SK-N-SH (cell line): Measurements from ENCODE around the gene PNPLA5. TPM values are rescaled to one million over a fixed set of nuclear protein-coding genes. Genes with fewer than 3 reads are reported as not detected.

Experiments
- CTCF ChIA-PET: fragments of 300-600, 350-600 bp; formaldehyde crosslinking; extraction: SDS; loops from one replicate; lab custom pipeline; 2021; lab: Yijun Ruan, JAX
- POLR2A ChIA-PET: fragments of 350-600 bp; sonication (Branson Sonifier 250); formaldehyde crosslinking; extraction: SDS; loops from one replicate; lab custom pipeline; 2020; ENCODE audit warnings: antibody characterized with exemption, inconsistent platforms; lab: Yijun Ruan, JAX
- DNase-seq: peaks from one replicate; pipeline ENCODE4 v3.0.0; 2012
- H2AFZ ChIP-seq: fragments of 200-600 bp; sonication (generic); 2 replicates; pipeline ENCODE4 v1.8.1; 2016; ENCODE audit warnings: antibody characterized with exemption, mild to moderate bottlenecking, low read depth
- H3F3A ChIP-seq: fragments of 200-600 bp; sonication (generic); replicated peaks from 2 replicates; pipeline ENCODE3; 2016; ENCODE audit warnings: antibody characterized with exemption, mild to moderate bottlenecking; ENCODE audit not compliant: insufficient read depth
- H3K27ac ChIP-seq, 2 experiments: fragments of 200-500 bp in 1 of 2; fragments of 200-600 bp in 1 of 2; sonication (Bioruptor generic) in 1 of 2; sonication (generic), shearing (Covaris generic) in 1 of 2; 2 replicates each; pipeline versions ENCODE4 v1.5.1 to v1.6.1; 2014 to 2016; ENCODE audit warnings: low read depth in 2 of 2, inconsistent platforms in 1 of 2, low read length in 1 of 2, mild to moderate bottlenecking in 1 of 2, mixed read lengths in 1 of 2
- H3K27me3 ChIP-seq: fragments of 200-600 bp; sonication (generic), shearing (Covaris generic); 2 replicates; pipeline ENCODE4 v1.6.1; 2016; ENCODE audit warnings: mixed run types; ENCODE audit not compliant: insufficient read depth
- H3K36me3 ChIP-seq, 2 experiments: fragments of 200-500 bp in 1 of 2; fragments of 200-600 bp in 1 of 2; sonication (Bioruptor generic) in 1 of 2; sonication (generic) in 1 of 2; replicated peaks in 1 of 2; 2 replicates each; pipeline versions ENCODE3 to v1.5.1; 2014 to 2016; ENCODE audit warnings: low read length in 1 of 2, mild to moderate bottlenecking in 1 of 2; ENCODE audit not compliant: insufficient read depth in 2 of 2, control insufficient read depth in 1 of 2
- H3K4me1 ChIP-seq, 2 experiments: fragments of 200-500 bp in 1 of 2; fragments of 200-600 bp in 1 of 2; sonication (Bioruptor generic) in 1 of 2; sonication (generic), shearing (Covaris generic) in 1 of 2; 2 replicates each; pipeline versions ENCODE4 v1.5.1 to v1.6.1; 2014 to 2016; ENCODE audit warnings: low read depth in 1 of 2, low read length in 1 of 2, mixed run types in 1 of 2; ENCODE audit not compliant: insufficient read depth in 2 of 2, control insufficient read depth in 1 of 2
- H3K4me2 ChIP-seq: fragments of 200-600 bp; sonication (generic), shearing (Covaris generic); 2 replicates; pipeline ENCODE4 v1.6.1; 2017; ENCODE audit warnings: mixed run types
- H3K4me3 ChIP-seq, 2 experiments: fragments of 200-500 bp in 1 of 2; fragments of 200-600 bp in 1 of 2; sonication (Bioruptor generic) in 1 of 2; sonication (generic), shearing (Covaris generic) in 1 of 2; 2 replicates each; pipeline versions ENCODE4 v1.5.1 to v1.8.1; 2014 to 2016; ENCODE audit warnings: low read depth in 2 of 2, inconsistent platforms in 1 of 2, low read length in 1 of 2, mild to moderate bottlenecking in 1 of 2, mixed read lengths in 1 of 2, moderate library complexity in 1 of 2
- H3K79me2 ChIP-seq: fragments of 200-600 bp; sonication (generic); 2 replicates; pipeline ENCODE4 v1.8.1; 2017; ENCODE audit warnings: mild to moderate bottlenecking; ENCODE audit not compliant: insufficient read depth
- H3K9ac ChIP-seq: fragments of 200-600 bp; sonication (generic); 2 replicates; pipeline ENCODE4 v1.6.1; 2017; ENCODE audit warnings: mixed run types
- H3K9me2 ChIP-seq: fragments of 200-600 bp; sonication (generic); 2 replicates; pipeline ENCODE4 v1.6.1; 2017; ENCODE audit warnings: mixed run types
- H3K9me3 ChIP-seq: fragments of 200-600 bp; sonication (generic); 2 replicates; pipeline ENCODE4 v1.6.1; 2017; ENCODE audit warnings: mixed run types, mild to moderate bottlenecking, moderate library complexity
- H4K20me1 ChIP-seq: fragments of 200-600 bp; sonication (generic); 2 replicates; pipeline ENCODE4 v1.6.1; 2017; ENCODE audit warnings: mild to moderate bottlenecking, mixed run types; ENCODE audit not compliant: insufficient read depth
- FOSL2 ChIP-seq: IDR thresholded peaks from 2 replicates; pipeline ENCODE4 v1.4.0; 2012; ENCODE audit warnings: low read depth, mild to moderate bottlenecking, moderate library complexity, borderline replicate concordance
- FOXJ3 ChIP-seq: sonication (generic); formaldehyde crosslinking; IDR thresholded peaks from 2 replicates; pipeline ENCODE4 v1.5.1; 2020; ENCODE audit warnings: mild to moderate bottlenecking, missing genetic modification reagents
- FOXM1 ChIP-seq: IDR thresholded peaks from 2 replicates; pipeline ENCODE4 v1.4.0; 2012; ENCODE audit warnings: low read depth, mild to moderate bottlenecking
- GABPA ChIP-seq: IDR thresholded peaks from 2 replicates; pipeline ENCODE4 v1.4.0; 2012; ENCODE audit warnings: low read depth, mild to moderate bottlenecking
- IRF3 ChIP-seq: fragments of 150-350 bp; IDR thresholded peaks from 2 replicates; pipeline ENCODE4 v1.6.1; 2016; ENCODE audit warnings: mild to moderate bottlenecking, low read depth, low read length
- JUND ChIP-seq: IDR thresholded peaks from 2 replicates; pipeline ENCODE4 v1.4.0; 2012
- MAX ChIP-seq: IDR thresholded peaks from 2 replicates; pipeline ENCODE4 v1.4.0; 2012; ENCODE audit warnings: low read depth
- MXI1 ChIP-seq: IDR thresholded peaks from 2 replicates; pipeline ENCODE4 v1.6.1; 2012; ENCODE audit warnings: mild to moderate bottlenecking, low read depth, low read length, improper control_type of control experiment
- NRF1 ChIP-seq: IDR thresholded peaks from 2 replicates; pipeline ENCODE4 v1.6.1; 2012; ENCODE audit warnings: low read depth, mild to moderate bottlenecking, low read length
- PBX3 ChIP-seq: IDR thresholded peaks from 2 replicates; pipeline ENCODE4; 2012
- POLR2AphosphoS5 ChIP-seq: IDR thresholded peaks from 2 replicates; pipeline ENCODE4 v1.6.1; 2012; ENCODE audit warnings: low read depth, low read length
- RAD21 ChIP-seq: IDR thresholded peaks from 2 replicates; pipeline ENCODE4 v1.6.1; 2012; ENCODE audit warnings: mild to moderate bottlenecking, low read length
- RCOR1 ChIP-seq: fragments of 150-350 bp; IDR thresholded peaks from 2 replicates; pipeline ENCODE4 v1.6.1; 2017; ENCODE audit warnings: antibody characterized with exemption, low read length
- SMC3 ChIP-seq: IDR thresholded peaks from 2 replicates; pipeline ENCODE4 v1.6.1; 2012; ENCODE audit warnings: low read depth, low read length, improper control_type of control experiment
- TCF12 ChIP-seq: IDR thresholded peaks from 2 replicates; pipeline ENCODE4 v1.4.0; 2012
- TEAD4 ChIP-seq: IDR thresholded peaks from 2 replicates; pipeline ENCODE4 v1.4.0; 2012; ENCODE audit warnings: mild to moderate bottlenecking, borderline replicate concordance; ENCODE audit not compliant: insufficient read depth
- USF1 ChIP-seq: IDR thresholded peaks from 2 replicates; pipeline ENCODE4 v1.4.0; 2012; ENCODE audit warnings: low read depth, borderline replicate concordance
- USF2 ChIP-seq: fragments of 150-350 bp; IDR thresholded peaks from 2 replicates; pipeline ENCODE4 v1.6.1; 2017; ENCODE audit warnings: antibody characterized with exemption, low read length, low read depth, borderline replicate concordance
- WGBS: methylation state at CpG from one replicate; pipeline ENCODE4 v1.1.6; 2017; ENCODE audit warnings: low lambda C conversion rate; 5-methylcytosine and 5-hydroxymethylcytosine counted together
- polyA plus RNA-seq, 3 experiments: library from polyadenylated mRNA; depleted of rRNA; stranded (reverse); fragments of >200 nt; gene quantifications; 2 replicates each; pipeline ENCODE4 v1.2.3, GENCODE V29; 2012

PNPLA5 gene
- polyA plus RNA-seq, 1 of the 3 experiments (the other 2 are of a cell fraction) = not detected

- H3K36me3 ChIP-seq = peaks cover 0 to 12% of the 10 kb centered on the region in 2 experiments
- no peak for DNase-seq
- CTCF ChIA-PET = interaction anchor here (0.9 to 4.6 kb wide), 4 partner anchors 8 to 698 kb away, joined by 3 to 23 read pairs (median 5); no protein-coding TSS in a partner anchor
- POLR2A ChIA-PET = no interaction called here
- 82% methylated on average over 3 of the region's 5 CpGs for WGBS
- H3F3A ChIP-seq = no peaks in the 10 kb centered on the region
- H3K27me3 ChIP-seq = no peaks in the 10 kb centered on the region
- H3K4me1 ChIP-seq = no peaks in the 10 kb centered on the region; a peak in 1 of 4 replicates
- TF ChIP-seq USF2 = no peak
- no peak for TF ChIP-seq NRF1
- TF ChIP-seq FOXM1 = no peak
- TF ChIP-seq SMC3 = no peak
- TF ChIP-seq MAX = no peak
- TF ChIP-seq MXI1 = no peak
- no peak for TF ChIP-seq USF1
- TF ChIP-seq IRF3 = no peak
- TF ChIP-seq GABPA = no peak
- no peak for TF ChIP-seq RCOR1
- TF ChIP-seq TEAD4 = no peak
- TF ChIP-seq RAD21 = no peak
- TF ChIP-seq JUND = no peak
- no peak for TF ChIP-seq PBX3
- no peak for TF ChIP-seq TCF12
- TF ChIP-seq FOXJ3 (CRISPR knock-in tag) = no peak
- TF ChIP-seq POLR2AphosphoS5 = no peak
- no peak for TF ChIP-seq FOSL2
- TF ChIP-seq, all 33 proteins: peak for 0
- H3K79me2 ChIP-seq = no peaks in the 10 kb centered on the region
- no peak overlapping the region for H3K9ac ChIP-seq
- H4K20me1 ChIP-seq = no peaks in the 10 kb centered on the region
- no peaks in the 10 kb centered on the region for H3K9me3 ChIP-seq
- H3K4me3 ChIP-seq = no peak overlapping the region
- H2AFZ ChIP-seq = no peak overlapping the region
- no peak overlapping the region for H3K4me2 ChIP-seq
- H3K27ac ChIP-seq = no peak overlapping the region
- H3K9me2 ChIP-seq = no peaks in the 10 kb centered on the region
These were observed 36.7 kb upstream of the PNPLA5 start for GRCh38 chr22:43928468-43928867.
